BE2C (cell line): Measurements from ENCODE around the gene WDR64.
A peak's percentile ranks its signal among the peaks of the same experiment; 100 is the strongest.

ENCODE experiments used
- DNase-seq: peaks from one replicate; pipeline ENCODE4 v3.0.0-alpha.2; 2020
- H3K27me3 ChIP-seq: fragments of 250-450 bp; sonication (Bioruptor Pico); 2 replicates; pipeline ENCODE4 v1.5.1; 2020; ENCODE audit warnings: mild to moderate bottlenecking
- H3K36me3 ChIP-seq: fragments of 250-450 bp; sonication (Bioruptor Pico); 2 replicates; pipeline ENCODE4 v1.5.1; 2020; ENCODE audit warnings: mild to moderate bottlenecking
- H3K4me1 ChIP-seq: fragments of 250-450 bp; sonication (Bioruptor Pico); 2 replicates; pipeline ENCODE4 v1.5.1; 2020
- H3K4me3 ChIP-seq: 2 replicates; pipeline ENCODE4 v1.5.1; 2011; ENCODE audit warnings: low read depth, low read length
- H3K9me3 ChIP-seq: fragments of 250-450 bp; sonication (Bioruptor Pico); 2 replicates; pipeline ENCODE4 v1.5.1; 2020
- TF ChIP-seq, protein P1 (sequence below): IDR thresholded peaks from 2 replicates; pipeline ENCODE4 v1.5.1; 2012; ENCODE audit warnings: mild to moderate bottlenecking, low read depth, low read length

Gene WDR64

DNA sequence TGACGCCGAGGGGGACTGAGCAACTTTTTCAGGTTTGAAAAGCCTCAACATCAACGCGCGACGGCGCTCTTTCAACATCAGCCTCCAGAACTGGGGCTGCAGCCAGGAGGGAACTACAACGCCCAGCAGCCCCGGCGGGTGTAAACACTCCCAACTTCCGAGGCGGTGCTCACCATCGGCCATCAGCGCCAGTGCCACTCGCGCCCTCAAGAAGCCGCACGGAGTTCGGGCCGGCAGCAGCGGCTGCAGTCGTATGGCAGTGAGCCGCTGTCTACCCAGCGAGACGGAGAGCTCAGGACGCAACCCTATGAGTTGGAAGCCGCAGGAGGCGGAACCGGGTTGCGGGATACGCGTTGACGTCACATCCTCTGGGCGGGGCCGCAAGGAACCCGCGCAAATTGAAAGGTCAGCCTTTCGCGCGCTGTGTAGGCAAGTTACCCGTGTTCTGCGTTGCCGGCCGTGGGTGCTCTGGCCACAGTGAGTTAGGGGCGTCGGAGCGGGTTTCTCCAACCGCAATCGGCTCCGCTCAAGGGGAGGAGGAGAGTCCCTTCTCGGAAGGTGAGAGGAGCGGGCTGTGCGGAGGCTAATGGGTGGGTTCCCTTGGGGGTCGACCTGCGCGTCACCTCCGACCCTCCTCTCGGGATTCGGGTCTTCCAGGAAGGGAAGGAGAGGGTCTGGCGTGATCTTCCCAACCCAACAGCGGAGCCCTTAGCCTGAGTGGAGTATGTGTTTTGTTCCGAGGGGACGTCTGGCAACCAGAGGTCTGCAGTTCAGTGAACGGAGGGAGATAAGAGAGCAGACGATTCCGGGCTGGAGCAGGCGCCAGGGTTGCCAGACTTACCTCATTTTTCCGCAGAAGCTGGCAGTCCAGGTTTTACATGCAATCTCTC lies 196.0 kb downstream of the WDR64 start, which contains the start of gene EXO1:
TSS of gene EXO1 (plus strand) at position 409 of the 890 bp plus-strand sequence. CDS start 2,222 bp downstream, outside the sequence.
- Histone ChIP-seq H3K4me1 (peaks cover 3% of the 10 kb centered on the region; the same call in 1 of the 2 replicates), H3K27me3 (no peaks in the 10 kb centered on the region), H3K9me3 (no peaks in the 10 kb centered on the region), H3K36me3 (peaks cover 34% of the 10 kb centered on the region), H3K4me3 (peak within 1 kb of the TSS; percentile 97)
- TF ChIP-seq, protein P1, sequence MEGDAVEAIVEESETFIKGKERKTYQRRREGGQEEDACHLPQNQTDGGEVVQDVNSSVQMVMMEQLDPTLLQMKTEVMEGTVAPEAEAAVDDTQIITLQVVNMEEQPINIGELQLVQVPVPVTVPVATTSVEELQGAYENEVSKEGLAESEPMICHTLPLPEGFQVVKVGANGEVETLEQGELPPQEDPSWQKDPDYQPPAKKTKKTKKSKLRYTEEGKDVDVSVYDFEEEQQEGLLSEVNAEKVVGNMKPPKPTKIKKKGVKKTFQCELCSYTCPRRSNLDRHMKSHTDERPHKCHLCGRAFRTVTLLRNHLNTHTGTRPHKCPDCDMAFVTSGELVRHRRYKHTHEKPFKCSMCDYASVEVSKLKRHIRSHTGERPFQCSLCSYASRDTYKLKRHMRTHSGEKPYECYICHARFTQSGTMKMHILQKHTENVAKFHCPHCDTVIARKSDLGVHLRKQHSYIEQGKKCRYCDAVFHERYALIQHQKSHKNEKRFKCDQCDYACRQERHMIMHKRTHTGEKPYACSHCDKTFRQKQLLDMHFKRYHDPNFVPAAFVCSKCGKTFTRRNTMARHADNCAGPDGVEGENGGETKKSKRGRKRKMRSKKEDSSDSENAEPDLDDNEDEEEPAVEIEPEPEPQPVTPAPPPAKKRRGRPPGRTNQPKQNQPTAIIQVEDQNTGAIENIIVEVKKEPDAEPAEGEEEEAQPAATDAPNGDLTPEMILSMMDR: peak; percentile 54
- peak; percentile 89 for DNase-seq

DNA sequence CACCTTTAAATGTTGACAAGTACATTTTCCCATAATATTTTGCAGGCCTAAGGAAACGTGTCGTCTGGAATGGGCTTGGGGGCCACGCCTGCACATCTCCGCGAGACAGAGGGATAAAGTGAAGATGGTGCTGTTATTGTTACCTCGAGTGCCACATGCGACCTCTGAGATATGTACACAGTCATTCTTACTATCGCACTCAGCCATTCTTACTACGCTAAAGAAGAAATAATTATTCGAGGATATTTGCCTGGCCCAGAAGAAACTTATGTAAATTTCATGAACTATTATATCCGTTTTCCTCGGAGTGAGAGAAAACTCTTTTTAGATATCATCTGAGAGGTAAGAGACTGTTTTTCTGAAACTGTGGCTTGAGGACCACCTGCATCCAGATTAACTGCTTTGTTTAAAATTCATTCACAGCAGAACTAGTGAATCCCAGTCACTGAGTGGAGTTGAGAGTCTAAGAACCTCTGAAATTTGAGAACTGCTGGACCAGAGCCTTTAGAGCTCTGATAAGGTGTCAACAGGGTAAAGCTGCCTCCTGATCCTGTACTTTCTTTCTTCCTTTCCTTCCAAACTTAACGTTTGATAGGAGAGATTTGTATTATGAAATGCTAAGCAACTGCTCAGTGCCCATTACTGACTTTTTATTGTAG lies 196.7 kb downstream of the WDR64 start:
- Histone ChIP-seq H3K27me3 (no peaks in the 10 kb centered on the region), H3K36me3 (peaks cover 41% of the 10 kb centered on the region), H3K4me1 (peaks cover 3% of the 10 kb centered on the region; the same call in 1 of the 2 replicates), H3K4me3 (peak overlapping the region; percentile 97), H3K9me3 (no peaks in the 10 kb centered on the region)
- DNase-seq: no peak
- TF ChIP-seq, protein P1: no peak

DNA sequence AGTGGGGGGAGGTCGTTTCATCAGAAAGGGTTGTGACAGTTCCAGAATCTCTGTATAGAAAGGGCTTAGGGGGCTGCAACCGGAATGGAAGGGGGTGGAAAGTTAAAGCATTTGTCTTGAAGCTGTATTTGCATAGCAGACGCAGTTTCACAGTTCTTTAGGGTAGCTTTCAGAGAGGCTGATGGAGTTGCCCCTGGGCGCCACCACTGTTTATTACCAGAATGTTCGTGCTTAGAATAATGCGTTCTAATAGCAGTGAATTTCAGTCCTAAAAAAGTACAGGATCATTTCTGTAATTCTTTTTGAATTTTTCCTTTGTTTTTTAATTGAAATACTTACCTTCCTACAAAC lies 197.2 kb downstream of the WDR64 start:
- H3K27me3 ChIP-seq: no peaks in the 10 kb centered on the region
- H3K4me1 ChIP-seq: peaks cover 3% of the 10 kb centered on the region; the same call in 1 of the 2 replicates
- DNase-seq: no peak
- peak overlapping the region; percentile 97 for H3K4me3 ChIP-seq
- peaks cover 46% of the 10 kb centered on the region for H3K36me3 ChIP-seq
- TF ChIP-seq, protein P1: no peak
- H3K9me3 ChIP-seq: no peaks in the 10 kb centered on the region
